Measurements from ENCODE around the gene EIF4A3.

The EIF4A3 gene

GRCh38 chr17:80116276-80116920, 30.5 kb downstream of the EIF4A3 start:
- FAIRE-seq: no peak
- DNase-seq (ENCODE audit: insufficient read length, low spot score): no peak

- FAIRE-seq (no peak), DNase-seq (ENCODE audit: insufficient read length, low spot score) (no peak)
Measured at GRCh38 chr17:80115159-80115558, 31.8 kb downstream of the EIF4A3 start.

GRCh38 chr17:80114758-80115157, 32.2 kb downstream of the EIF4A3 start:
- FAIRE-seq: no peak

GRCh38 chr17:80113033-80113484, 33.9 kb downstream of the EIF4A3 start:
- FAIRE-seq (no peak), DNase-seq (ENCODE audit: insufficient read length, low spot score) (no peak)

More at GRCh38 chr17:80114758-80115157, 32.2 kb downstream of the EIF4A3 start:
- DNase-seq (ENCODE audit: insufficient read length, low spot score): no peak

GRCh38 chr17:80112471-80113032, 34.4 kb downstream of the EIF4A3 start:
- DNase-seq (ENCODE audit: insufficient read length, low spot score): no peak

GRCh38 chr17:80111702-80112470, 35.0 kb downstream of the EIF4A3 start:
- FAIRE-seq (no peak), DNase-seq (ENCODE audit: insufficient read length, low spot score) (no peak)

More at GRCh38 chr17:80112471-80113032, 34.4 kb downstream of the EIF4A3 start:
- no peak for FAIRE-seq

GRCh38 chr17:80110927-80111701, 35.8 kb downstream of the EIF4A3 start:
- DNase-seq (ENCODE audit: insufficient read length, low spot score) (no peak), FAIRE-seq (no peak)

GRCh38 chr17:80110447-80110812, 36.5 kb downstream of the EIF4A3 start:
- DNase-seq (ENCODE audit: insufficient read length, low spot score): no peak
- no peak for FAIRE-seq

- FAIRE-seq (no peak), DNase-seq (ENCODE audit: insufficient read length, low spot score) (no peak)
Measured at GRCh38 chr17:80109713-80110446, 37.0 kb downstream of the EIF4A3 start.

- FAIRE-seq (no peak), DNase-seq (ENCODE audit: insufficient read length, low spot score) (no peak)
Measured at GRCh38 chr17:80109066-80109660, 37.8 kb downstream of the EIF4A3 start.

- FAIRE-seq (no peak), DNase-seq (ENCODE audit: insufficient read length, low spot score) (no peak)
Measured at GRCh38 chr17:80108036-80108971, 38.6 kb downstream of the EIF4A3 start.

GRCh38 chr17:80107231-80108021, 39.5 kb downstream of the EIF4A3 start:
- FAIRE-seq (no peak), DNase-seq (ENCODE audit: insufficient read length, low spot score) (no peak)

GRCh38 chr17:80106751-80107150, 40.2 kb downstream of the EIF4A3 start:
- DNase-seq (ENCODE audit: insufficient read length, low spot score): no peak
- FAIRE-seq: no peak

- no peak for FAIRE-seq
- no peak for DNase-seq (ENCODE audit: insufficient read length, low spot score)
Measured at GRCh38 chr17:80106176-80106575, 40.8 kb downstream of the EIF4A3 start.

GRCh38 chr17:80105762-80106161, 41.2 kb downstream of the EIF4A3 start:
- no peak for FAIRE-seq
- no peak for DNase-seq (ENCODE audit: insufficient read length, low spot score)

GRCh38 chr17:80104956-80105375, 42.0 kb downstream of the EIF4A3 start:
- DNase-seq (ENCODE audit: insufficient read length, low spot score) (no peak), FAIRE-seq (no peak)

- FAIRE-seq (no peak), DNase-seq (ENCODE audit: insufficient read length, low spot score) (no peak)
Measured at GRCh38 chr17:80104321-80104955, 42.5 kb downstream of the EIF4A3 start.

All from HTR-8/SVneo (cell line).